CD4-positive, alpha-beta T cell treated with Interleukin-12 subunit alpha and Interleukin-12 subunit beta, for 1 hour (primary cell): Measurements from ENCODE around the gene ZNF557.

Source experiments
- DNase-seq: peaks from one replicate; pipeline ENCODE4 v3.0.0-alpha.2; 2020

ZNF557 gene

DNA sequence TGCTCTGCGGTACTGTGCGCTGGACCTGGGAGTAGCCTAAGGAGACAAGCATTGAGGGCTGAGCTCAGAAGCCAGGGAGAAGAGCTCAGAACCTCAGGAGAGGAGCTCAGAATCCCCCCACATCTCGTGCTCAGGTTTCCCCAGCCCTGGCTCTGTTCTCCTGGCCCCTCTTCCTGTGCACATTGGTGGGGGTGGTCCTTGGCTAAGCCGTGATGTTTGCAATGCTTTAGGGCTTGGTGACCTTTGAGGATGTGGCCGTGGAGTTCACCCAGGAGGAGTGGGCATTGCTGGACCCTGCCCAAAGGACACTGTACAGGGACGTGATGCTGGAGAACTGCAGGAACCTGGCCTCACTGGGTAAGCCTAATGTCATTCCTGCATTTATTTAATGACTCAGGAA lies 6.6 kb downstream of the ZNF557 start:
- no peak for DNase-seq

DNA sequence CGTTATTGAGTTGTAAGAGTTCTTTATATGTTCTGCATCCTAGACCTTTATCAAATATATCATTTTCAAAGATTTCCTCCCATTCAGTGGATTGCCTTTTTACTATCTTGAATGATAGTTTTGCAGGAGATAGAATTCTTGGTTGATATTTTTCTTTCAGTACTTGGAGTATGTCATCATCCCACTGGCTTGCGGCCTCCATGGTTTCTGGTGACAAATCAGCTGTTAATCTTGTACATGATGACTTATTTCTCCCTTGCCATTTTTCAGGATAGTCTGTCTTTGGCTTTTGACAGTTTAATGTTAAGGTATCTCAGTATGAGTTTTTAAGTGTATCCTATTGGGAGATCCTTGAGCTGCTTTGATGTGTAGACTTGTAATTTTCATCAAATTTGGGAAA lies 8.5 kb downstream of the ZNF557 start:
- DNase-seq: no peak

- no peak for DNase-seq
Observed at GRCh38 chr19:7083076-7083956, 13.8 kb downstream of the ZNF557 start.

- DNase-seq: no peak
Observed at GRCh38 chr19:7088999-7089398, 19.5 kb downstream of the ZNF557 start.

GRCh38 chr19:7098096-7098495 lies 28.6 kb downstream of the ZNF557 start:
- DNase-seq: no peak

DNA sequence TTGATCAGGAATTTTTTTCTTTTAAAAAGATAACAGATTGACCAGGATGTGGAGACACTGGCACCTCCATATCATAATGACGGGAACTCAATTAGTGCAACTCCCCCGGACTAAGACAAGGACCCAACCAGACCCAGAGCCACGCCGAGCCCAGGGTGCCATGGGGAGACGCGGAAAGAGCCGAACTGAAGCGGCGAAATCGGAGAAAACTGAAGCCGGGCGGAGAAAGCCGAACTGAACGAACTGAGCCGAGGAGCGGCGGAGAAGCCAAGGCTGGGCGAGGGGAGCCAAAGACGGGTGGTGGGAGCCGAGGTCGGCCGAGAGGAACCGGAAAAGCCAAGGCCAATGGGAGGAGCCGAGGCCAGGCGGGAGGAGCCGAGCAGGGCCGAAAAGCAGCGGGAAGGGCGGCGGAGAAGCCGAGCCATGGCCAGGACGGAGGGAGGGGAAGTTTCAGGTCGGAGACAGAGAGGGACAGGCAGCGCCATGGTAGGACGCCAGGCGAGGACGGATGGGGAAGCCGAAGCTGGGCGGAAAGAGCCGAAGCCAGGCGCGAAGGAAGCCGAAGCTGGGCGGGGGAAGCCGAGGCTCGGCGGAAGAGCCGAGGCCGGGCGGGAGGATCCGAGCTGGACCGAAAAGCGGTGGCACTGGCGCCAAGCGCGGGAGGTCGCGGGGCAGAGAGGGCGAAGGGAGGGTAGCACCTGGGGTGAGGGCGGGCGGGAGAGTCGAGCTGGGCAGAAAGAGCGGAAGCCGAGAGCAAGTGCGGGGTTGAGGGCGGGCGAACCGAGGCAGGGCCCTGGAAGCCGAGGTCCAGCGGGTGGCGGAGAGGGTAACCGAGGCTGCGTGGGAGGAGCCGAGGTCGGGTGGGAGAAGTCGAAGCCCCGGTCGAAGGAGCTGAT lies 29.4 kb downstream of the ZNF557 start:
- peak; percentile 91 for DNase-seq

DNA sequence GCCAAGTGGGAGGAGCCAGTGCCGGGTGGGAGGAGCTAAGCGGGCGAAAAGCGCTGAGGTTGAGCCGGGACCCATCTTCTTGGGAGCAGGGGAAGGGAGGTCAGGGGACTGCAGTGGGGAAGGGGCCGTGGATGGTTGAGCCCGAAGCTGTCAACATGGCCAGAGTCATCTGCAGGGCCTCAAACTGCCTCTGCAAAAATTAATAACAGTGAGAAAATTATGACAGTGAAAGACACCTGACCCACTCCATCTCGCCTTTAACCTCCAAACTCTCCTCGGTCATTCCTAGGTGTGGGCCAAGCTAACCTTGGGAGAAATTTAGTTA lies 30.1 kb downstream of the ZNF557 start:
- DNase-seq: no peak

GRCh38 chr19:7101498-7102253 lies 32.2 kb downstream of the ZNF557 start:
- peak; percentile 24 for DNase-seq

DNA sequence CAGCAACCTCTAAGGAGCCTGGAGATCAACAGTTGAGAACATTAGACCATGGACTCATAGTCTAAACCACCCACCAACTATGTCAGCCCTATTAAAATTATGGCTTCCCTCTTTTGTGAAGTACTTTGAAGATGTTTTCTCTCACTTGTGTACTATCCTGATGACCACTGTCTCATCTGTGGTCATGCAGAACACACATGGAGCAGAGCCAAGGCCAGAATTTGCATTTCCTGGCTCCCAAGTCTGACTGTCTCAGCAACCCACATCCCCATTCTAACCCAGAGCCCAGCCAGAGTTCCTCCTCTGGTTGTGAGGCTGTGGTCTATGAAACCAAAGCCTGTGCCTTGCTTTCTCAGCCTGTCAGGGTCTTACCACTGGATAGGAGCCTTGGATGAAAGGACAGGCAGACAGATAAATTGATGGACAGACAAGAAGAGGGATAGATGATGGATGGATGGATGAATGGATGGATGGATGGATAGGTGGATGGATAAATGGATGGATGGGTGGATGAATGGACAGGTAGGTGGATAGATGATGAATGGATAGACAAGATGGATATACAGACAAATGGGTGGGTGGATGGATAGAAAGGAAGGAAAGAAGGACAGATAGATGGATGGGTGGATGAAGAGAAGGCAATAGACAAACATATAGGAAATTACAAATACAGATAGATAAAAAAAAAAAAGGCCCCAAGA lies 35.4 kb downstream of the ZNF557 start:
- DNase-seq: no peak

GRCh38 chr19:7106711-7107657 lies 37.5 kb downstream of the ZNF557 start:
- DNase-seq: no peak

GRCh38 chr19:7109678-7110289 lies 40.3 kb downstream of the ZNF557 start:
- no peak for DNase-seq

- DNase-seq: no peak
Observed at GRCh38 chr19:7112675-7113074, 43.2 kb downstream of the ZNF557 start.

GRCh38 chr19:7113233-7113632 lies 43.7 kb downstream of the ZNF557 start:
- no peak for DNase-seq

DNA sequence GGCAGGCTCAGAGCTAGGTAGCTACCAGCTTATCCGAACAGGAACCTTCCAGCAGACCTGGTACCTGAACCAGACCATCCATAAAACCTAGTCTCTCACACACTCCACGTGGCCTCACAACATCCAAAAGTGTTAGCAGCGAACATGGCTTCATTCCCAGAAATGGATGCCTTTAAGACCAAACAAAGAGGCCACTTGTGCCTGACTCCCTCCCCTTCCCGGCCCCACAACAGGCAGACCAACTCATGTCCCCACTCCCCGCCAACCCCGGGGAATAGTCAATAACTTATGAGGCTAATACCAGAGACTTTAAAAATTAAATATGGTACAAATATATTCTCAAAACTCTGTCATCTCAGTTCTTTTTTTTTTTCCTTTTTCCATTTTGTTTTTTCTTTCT lies 46.2 kb downstream of the ZNF557 start:
- no peak for DNase-seq

- DNase-seq: no peak
Observed at GRCh38 chr19:7117248-7117647, 47.7 kb downstream of the ZNF557 start.

DNA sequence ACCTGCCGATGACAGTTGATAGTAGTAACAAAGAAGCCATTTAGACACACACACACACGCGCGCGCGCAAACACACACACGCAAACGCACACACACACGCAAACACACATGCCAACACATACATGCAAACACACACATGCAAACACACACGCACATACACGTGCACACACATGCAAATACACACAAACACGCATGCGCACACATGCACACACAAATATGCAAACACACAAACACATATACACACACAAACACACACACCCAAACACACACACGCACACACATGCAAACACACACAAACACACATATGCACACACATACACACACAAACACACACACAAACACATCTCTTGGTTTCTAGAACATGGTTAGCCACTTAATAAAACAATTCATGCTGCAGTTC lies 50.1 kb downstream of the ZNF557 start:
- DNase-seq: no peak

DNA sequence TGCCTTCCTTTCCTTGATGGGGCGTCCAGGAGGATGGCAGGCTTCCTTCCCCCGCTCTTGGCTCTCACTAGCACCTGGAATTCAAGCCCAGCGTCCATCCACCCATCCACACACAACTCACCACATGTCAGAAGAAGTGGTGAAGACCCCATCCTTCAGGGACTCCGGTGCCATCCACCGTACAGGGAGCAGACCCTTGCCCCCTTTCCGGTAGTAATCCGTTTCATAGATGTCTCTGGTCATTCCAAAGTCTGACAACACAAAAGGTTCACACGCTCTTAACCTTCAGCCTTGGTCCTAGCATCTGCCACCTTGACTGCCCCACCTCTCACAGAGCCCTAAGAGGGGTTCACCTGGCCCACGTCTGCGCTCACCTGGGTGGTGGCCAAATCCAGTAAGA lies 51.0 kb downstream of the ZNF557 start:
- no peak for DNase-seq

- no peak for DNase-seq
Observed at GRCh38 chr19:7122701-7123100, 53.2 kb downstream of the ZNF557 start.

DNA sequence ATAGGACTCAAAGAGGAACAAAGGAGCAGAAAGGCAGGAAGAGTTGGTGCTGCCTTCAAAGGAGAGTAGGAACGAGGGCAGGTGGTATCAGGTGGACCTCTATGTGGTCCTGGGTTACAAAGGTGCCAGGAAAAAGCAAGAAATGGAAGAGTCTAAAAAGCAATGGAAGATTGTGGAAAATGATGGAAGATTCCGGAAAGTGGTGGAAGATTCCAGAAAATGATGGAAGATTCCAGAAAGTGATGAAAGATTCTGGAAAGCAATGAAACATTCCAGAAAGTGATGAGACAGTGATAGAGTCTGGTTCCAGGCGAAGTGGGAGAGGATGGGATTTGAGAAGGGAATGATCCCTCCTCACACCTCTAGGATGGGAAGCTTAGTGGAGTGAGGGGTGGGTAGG lies 55.3 kb downstream of the ZNF557 start:
- DNase-seq: no peak

GRCh38 chr19:7125221-7125620 lies 55.7 kb downstream of the ZNF557 start:
- DNase-seq: no peak

DNA sequence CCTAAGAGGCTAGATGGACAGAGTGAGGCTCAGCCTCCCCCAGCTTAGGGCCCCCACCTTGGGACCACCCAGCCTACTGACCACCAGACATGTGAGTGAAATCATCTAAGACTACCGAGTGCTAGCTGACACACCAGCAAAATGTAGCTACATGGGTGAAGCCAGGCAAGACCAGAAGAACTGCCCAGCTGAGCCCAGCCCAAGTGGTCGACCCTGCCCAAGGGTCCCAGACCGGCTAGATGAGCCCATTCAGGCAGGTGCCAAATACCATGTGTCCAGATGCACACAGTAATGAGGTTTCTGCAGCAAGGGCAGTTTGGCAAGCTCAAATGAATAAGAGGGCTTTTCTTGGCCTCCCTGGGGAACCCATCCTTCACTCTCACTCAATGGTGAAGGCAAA lies 56.6 kb downstream of the ZNF557 start:
- DNase-seq: no peak
